Colonic mucosa (tissue), 4 donors: ENCODE results near the gene CNDP2. TPM values are rescaled to one million over a fixed set of nuclear protein-coding genes. Genes with fewer than 3 reads are reported as not detected.

Experiments used
- DNase-seq: peaks from one replicate; pipeline ENCODE4 v3.0.0-alpha.2; 2020
- H3K27ac ChIP-seq: fragments of 200-600 bp; one replicate; pipeline ENCODE4 v1.8.0; 2021
- H3K27me3 ChIP-seq: fragments of 200-600 bp; one replicate; pipeline ENCODE4 v1.8.0; 2021
- H3K36me3 ChIP-seq: fragments of 200-600 bp; one replicate; pipeline ENCODE4 v1.8.0; 2021
- H3K4me1 ChIP-seq: fragments of 200-600 bp; one replicate; pipeline ENCODE4 v1.8.0; 2021; ENCODE audit warnings: mild to moderate bottlenecking
- H3K4me3 ChIP-seq: fragments of 200-600 bp; one replicate; pipeline ENCODE4 v1.8.0; 2021
- H3K9ac ChIP-seq, 2 donors: one replicate each; pipeline ENCODE4 v1.7.0; 2013; ENCODE audit warnings: control low read depth in 2 of 2, low read depth in 2 of 2, low read length in 2 of 2
- H3K9me3 ChIP-seq: fragments of 200-600 bp; one replicate; pipeline ENCODE4 v1.8.0; 2021
- intact Hi-C: fragments of 100-400 bp; cut with DNase I; formaldehyde crosslinking; loops from one replicate; pipeline ENCODE4 v1.14.1; 2022
- total RNA-seq, 2 donors: library from RNA; stranded (reverse); fragmentation: NEBNext Ultra II Directional in 1 of 2; extraction: Animal tissue kit (Norgen Biotek cat#: 25700) in 1 of 2; gene quantifications; one replicate each; pipeline ENCODE4 v1.2.1, GENCODE V29; 2021
- TF ChIP-seq, protein P1 (sequence below): fragments of 200-600 bp; IDR thresholded peaks from one replicate; pipeline ENCODE4 v1.8.0; 2022; ENCODE audit warnings: antibody characterized with exemption, mild to moderate bottlenecking
- donor health status: healthy.
- donor health status: DM: no; HTN: no; CAD: no.
- donor health status: DM: no; HTN: no; CAD: no.

CNDP2 gene
- total RNA-seq, 2 donors from 2014 or later: 206 to 261 TPM

DNA sequence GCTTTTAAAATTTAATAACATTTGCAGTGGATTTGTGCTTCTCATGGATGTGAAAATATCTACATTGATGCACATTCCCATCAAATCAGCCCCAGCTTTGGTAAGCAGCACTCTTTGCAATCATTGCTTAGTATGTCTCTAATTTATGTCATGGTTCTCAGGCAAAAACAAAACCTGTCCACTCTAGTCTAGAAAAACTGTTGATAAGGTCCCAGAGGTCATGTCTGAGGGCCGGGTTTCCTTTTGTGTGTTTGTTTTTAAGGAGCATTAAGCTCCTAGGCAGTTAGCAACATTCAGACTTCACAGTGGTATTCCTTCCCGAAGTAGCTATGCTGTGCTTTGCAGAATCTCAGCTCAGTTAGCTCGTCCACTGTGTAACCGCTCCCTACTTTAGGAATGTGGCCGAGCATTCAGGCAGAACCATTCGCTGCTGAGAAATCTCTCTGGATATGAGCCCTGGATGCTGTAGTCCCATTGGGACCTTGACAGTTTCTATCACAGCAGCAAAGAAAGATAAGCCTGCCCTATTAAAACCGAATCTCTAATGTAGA lies 43.1 kb upstream of the CNDP2 start:
- Histone ChIP-seq H3K27me3 (peaks cover 33% of the 10 kb centered on the region), H3K4me1 (no peaks in the 10 kb centered on the region), H3K9me3 (no peaks in the 10 kb centered on the region), H3K27ac (no peak overlapping the region), H3K9ac (no peak overlapping the region), H3K36me3 (no peaks in the 10 kb centered on the region), H3K4me3 (no peak overlapping the region)
- no peak for DNase-seq
- intact Hi-C loops: no loop called here
- TF ChIP-seq, protein P1, sequence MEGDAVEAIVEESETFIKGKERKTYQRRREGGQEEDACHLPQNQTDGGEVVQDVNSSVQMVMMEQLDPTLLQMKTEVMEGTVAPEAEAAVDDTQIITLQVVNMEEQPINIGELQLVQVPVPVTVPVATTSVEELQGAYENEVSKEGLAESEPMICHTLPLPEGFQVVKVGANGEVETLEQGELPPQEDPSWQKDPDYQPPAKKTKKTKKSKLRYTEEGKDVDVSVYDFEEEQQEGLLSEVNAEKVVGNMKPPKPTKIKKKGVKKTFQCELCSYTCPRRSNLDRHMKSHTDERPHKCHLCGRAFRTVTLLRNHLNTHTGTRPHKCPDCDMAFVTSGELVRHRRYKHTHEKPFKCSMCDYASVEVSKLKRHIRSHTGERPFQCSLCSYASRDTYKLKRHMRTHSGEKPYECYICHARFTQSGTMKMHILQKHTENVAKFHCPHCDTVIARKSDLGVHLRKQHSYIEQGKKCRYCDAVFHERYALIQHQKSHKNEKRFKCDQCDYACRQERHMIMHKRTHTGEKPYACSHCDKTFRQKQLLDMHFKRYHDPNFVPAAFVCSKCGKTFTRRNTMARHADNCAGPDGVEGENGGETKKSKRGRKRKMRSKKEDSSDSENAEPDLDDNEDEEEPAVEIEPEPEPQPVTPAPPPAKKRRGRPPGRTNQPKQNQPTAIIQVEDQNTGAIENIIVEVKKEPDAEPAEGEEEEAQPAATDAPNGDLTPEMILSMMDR: no peak

DNA sequence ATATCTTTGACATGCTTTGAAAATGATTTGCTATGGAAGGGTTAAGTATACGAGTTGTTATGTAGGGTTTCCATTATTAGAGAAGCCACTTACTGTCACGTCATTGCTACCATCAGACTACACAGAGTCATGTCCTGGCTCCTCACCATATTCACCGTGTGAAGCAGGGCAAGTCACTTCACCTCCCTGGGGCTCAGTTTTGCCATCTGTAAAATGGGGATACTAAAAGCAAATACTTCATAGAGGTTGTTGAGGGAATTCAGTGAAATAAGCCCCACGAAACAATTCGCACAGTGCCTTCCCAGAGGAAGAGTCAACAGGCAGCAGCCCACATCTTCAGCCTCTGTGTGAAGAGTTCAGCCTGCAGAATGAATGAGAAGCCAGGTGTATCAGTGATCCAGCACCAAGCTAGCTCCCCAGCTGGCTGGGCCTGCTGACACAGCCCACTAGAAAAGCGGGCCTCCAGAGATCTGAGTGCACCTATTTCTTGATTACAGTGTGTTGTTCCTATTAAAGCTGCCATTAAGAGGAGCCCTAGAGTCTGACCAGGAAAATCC lies 42.4 kb upstream of the CNDP2 start:
- H3K36me3 ChIP-seq: no peaks in the 10 kb centered on the region
- no peak overlapping the region for H3K9ac ChIP-seq
- intact Hi-C loops: no loop called here
- H3K9me3 ChIP-seq: no peaks in the 10 kb centered on the region
- no peak overlapping the region for H3K27ac ChIP-seq
- TF ChIP-seq, protein P1: no peak
- no peaks in the 10 kb centered on the region for H3K4me1 ChIP-seq
- DNase-seq: no peak
- peaks cover 40% of the 10 kb centered on the region for H3K27me3 ChIP-seq
- H3K4me3 ChIP-seq: no peak overlapping the region

DNA sequence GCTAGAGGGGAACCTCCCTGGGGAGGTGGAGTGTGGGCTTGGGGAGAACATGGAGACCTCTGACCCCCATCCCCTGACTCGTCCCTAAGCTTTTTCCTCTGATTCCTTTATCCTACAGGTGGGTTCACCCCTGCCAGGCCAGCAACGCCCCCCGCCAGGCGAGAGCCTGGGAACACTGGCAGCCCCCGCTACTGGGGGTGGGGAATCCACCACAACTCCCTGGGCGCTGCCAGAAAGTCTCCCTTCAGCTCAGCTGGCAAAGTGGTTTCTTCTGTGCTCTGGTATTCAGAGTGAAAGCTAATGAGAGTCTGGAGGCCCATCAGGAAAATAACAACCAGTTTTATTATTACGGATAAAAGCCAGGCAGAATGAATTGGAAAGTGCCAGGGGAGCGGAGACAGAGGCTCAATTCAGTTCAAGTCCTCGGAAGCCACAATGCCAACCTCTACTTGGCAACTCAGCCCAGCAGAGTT lies 41.8 kb upstream of the CNDP2 start:
- Histone ChIP-seq H3K9me3 (no peaks in the 10 kb centered on the region), H3K4me1 (no peaks in the 10 kb centered on the region), H3K9ac (no peak overlapping the region), H3K27me3 (peaks cover 42% of the 10 kb centered on the region), H3K4me3 (no peak overlapping the region), H3K36me3 (no peaks in the 10 kb centered on the region), H3K27ac (no peak overlapping the region)
- intact Hi-C loops: no loop called here
- TF ChIP-seq, protein P1: no peak
- DNase-seq: no peak

DNA sequence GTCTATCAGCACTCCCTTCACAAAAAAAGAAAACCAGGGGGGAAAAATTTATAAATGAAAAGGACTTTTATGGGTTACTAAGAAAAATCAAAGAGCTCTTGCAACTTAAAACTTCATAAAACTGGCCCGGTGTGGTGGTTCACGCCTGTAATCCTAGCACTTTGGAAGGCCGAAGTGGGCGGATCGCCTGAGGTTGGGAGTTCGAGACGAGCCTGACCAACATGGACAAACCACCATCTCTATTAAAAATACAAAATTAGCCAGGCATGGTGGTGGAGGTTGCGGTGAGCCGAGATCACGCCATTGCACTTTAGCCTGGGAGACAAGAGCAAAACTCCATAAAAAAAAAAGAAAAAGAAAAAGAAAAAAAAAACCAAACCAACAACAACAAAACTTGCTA lies 40.8 kb upstream of the CNDP2 start:
- intact Hi-C loops: no loop called here
- H3K4me1 ChIP-seq: no peaks in the 10 kb centered on the region
- DNase-seq: no peak
- no peak overlapping the region for H3K4me3 ChIP-seq
- no peak overlapping the region for H3K9ac ChIP-seq
- no peaks in the 10 kb centered on the region for H3K9me3 ChIP-seq
- no peaks in the 10 kb centered on the region for H3K36me3 ChIP-seq
- H3K27me3 ChIP-seq: peaks cover 42% of the 10 kb centered on the region
- H3K27ac ChIP-seq: no peak overlapping the region
- TF ChIP-seq, protein P1: no peak

DNA sequence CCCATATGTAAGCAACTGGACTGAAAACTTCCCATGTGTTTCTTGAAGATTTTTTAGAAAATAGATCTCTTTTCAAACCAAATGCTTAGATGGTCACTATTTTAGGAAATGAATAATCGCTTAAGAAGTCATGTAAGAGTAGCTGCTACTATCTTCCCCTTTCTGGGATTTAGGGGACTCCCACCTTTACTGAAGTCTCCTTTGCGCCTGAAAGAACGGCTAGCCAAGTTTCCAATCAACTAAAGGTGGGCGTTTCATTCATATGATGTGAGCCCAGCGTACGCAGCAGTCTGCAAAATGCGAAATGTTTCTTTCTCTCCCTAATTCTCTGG lies 40.2 kb upstream of the CNDP2 start:
- DNase-seq: no peak
- H3K9me3 ChIP-seq: no peaks in the 10 kb centered on the region
- H3K36me3 ChIP-seq: no peaks in the 10 kb centered on the region
- no peaks in the 10 kb centered on the region for H3K4me1 ChIP-seq
- intact Hi-C loops: no loop called here
- H3K4me3 ChIP-seq: peak overlapping the region; percentile 19
- no peak overlapping the region for H3K9ac ChIP-seq
- H3K27me3 ChIP-seq: peaks cover 42% of the 10 kb centered on the region
- no peak overlapping the region for H3K27ac ChIP-seq
- TF ChIP-seq, protein P1: no peak
